Fibroblast of lung (primary cell): Measurements from ENCODE around the gene ZNF407. TPM values are rescaled to one million over a fixed set of nuclear protein-coding genes. Genes with fewer than 3 reads are reported as not detected.

Experiments used
- DNase-seq, 2 donors: peaks; one replicate each; pipeline versions ENCODE4 v3.0.0 to v3.0.0-alpha.2; 2010; ENCODE audit warnings: low read depth in 2 of 2
- H2AFZ ChIP-seq: 2 replicates; pipeline ENCODE4 v1.5.1; 2012; ENCODE audit warnings: low read length, control low read depth, inconsistent platforms
- H3K27ac ChIP-seq: 2 replicates; pipeline ENCODE4 v1.5.1; 2011; ENCODE audit warnings: low read length, control low read depth; ENCODE audit not compliant: insufficient read depth
- H3K27me3 ChIP-seq: 2 replicates; pipeline ENCODE4 v1.5.1; 2011; ENCODE audit warnings: mild to moderate bottlenecking, low read length; ENCODE audit not compliant: control insufficient read depth, insufficient read depth
- H3K36me3 ChIP-seq: 2 replicates; pipeline ENCODE4 v1.5.1; 2011; ENCODE audit warnings: low read length; ENCODE audit not compliant: control insufficient read depth, insufficient read depth
- H3K4me1 ChIP-seq: 2 replicates; pipeline ENCODE4 v1.5.1; 2011; ENCODE audit warnings: low read length; ENCODE audit not compliant: control insufficient read depth, insufficient read depth; ENCODE audit errors: extremely low read depth
- H3K4me2 ChIP-seq: 2 replicates; pipeline ENCODE4 v1.5.1; 2011; ENCODE audit warnings: low read length, control low read depth; ENCODE audit not compliant: insufficient read depth; ENCODE audit errors: extremely low read depth
- H3K4me3 ChIP-seq, 4 experiments: fragments of 200-600 bp in 1 of 4; sonication (generic) in 1 of 4; replicated peaks in 1 of 4; 2 replicates each; pipeline ENCODE4 v1.5.1; 2011 to 2016; ENCODE audit warnings: low read length in 4 of 4, low read depth in 3 of 4, mild to moderate bottlenecking in 3 of 4, control low read depth in 2 of 4, inconsistent platforms in 1 of 4, mixed read lengths in 1 of 4; ENCODE audit not compliant: insufficient read depth in 1 of 4; ENCODE audit errors: control extremely low read depth in 1 of 4
- H3K79me2 ChIP-seq: 2 replicates; pipeline ENCODE4 v1.5.1; 2012; ENCODE audit warnings: mild to moderate bottlenecking, low read length, inconsistent platforms; ENCODE audit not compliant: control insufficient read depth, insufficient read depth
- H3K9ac ChIP-seq: 2 replicates; pipeline ENCODE4 v1.5.1; 2011; ENCODE audit warnings: mild to moderate bottlenecking, low read length, control low read depth; ENCODE audit not compliant: insufficient read depth
- H3K9me3 ChIP-seq: 2 replicates; pipeline ENCODE4 v1.5.1; 2012; ENCODE audit warnings: low read depth, low read length; ENCODE audit not compliant: control insufficient read depth, insufficient read depth
- H4K20me1 ChIP-seq: 2 replicates; pipeline ENCODE4 v1.5.1; 2011; ENCODE audit warnings: low read length; ENCODE audit not compliant: control insufficient read depth, insufficient read depth; ENCODE audit errors: extremely low read depth
- EZH2 ChIP-seq: IDR thresholded peaks from 2 replicates; pipeline ENCODE4 v1.5.1; 2012; ENCODE audit warnings: low read length, control low read depth, mild to moderate bottlenecking; ENCODE audit errors: missing control alignments
- polyA plus RNA-seq, 2 donors: library from polyadenylated mRNA; depleted of rRNA in 1 of 2; stranded (reverse) in 1 of 2; unstranded in 1 of 2; fragments of >200 nt; gene quantifications; 2 replicates each; pipeline ENCODE4 v1.2.1, GENCODE V29; 2011 to 2012; ENCODE audit warnings: missing spikeins in 1 of 2
- total RNA-seq: library from RNA; depleted of rRNA; stranded (reverse); fragments of >200 nt; gene quantifications from 2 replicates; pipeline ENCODE4 v1.2.1, GENCODE V29; 2014
- TF ChIP-seq, protein P1 (sequence below), 2 donors: IDR thresholded peaks in 1 of 2; conservative IDR thresholded peaks in 1 of 2; 1 replicate in 1 of 2; 2 replicates in 1 of 2; pipeline ENCODE4 v1.5.1; 2011 to 2012; ENCODE audit warnings: low read length in 2 of 2, control low read depth in 1 of 2, inconsistent platforms in 1 of 2, low read depth in 1 of 2, mild to moderate bottlenecking in 1 of 2

Gene ZNF407
- total and polyA plus RNA-seq, 2 donors (not counting 1 experiment from before 2014, with no cell fraction given) = 5.1 to 12.6 TPM

- H3K4me1 ChIP-seq = peaks cover 7% of the 10 kb centered on the region
- H3K4me2 ChIP-seq = no peak overlapping the region
- H3K36me3 ChIP-seq = peaks cover 2% of the 10 kb centered on the region
- H4K20me1 ChIP-seq = no peaks in the 10 kb centered on the region
- no peaks in the 10 kb centered on the region for H3K9me3 ChIP-seq
- peak in 1 of 2 donors; percentile 33 for DNase-seq
- no peak overlapping the region for H2AFZ ChIP-seq
- H3K27me3 ChIP-seq = no peaks in the 10 kb centered on the region
- H3K9ac ChIP-seq = no peak overlapping the region
- TF ChIP-seq, protein P1, sequence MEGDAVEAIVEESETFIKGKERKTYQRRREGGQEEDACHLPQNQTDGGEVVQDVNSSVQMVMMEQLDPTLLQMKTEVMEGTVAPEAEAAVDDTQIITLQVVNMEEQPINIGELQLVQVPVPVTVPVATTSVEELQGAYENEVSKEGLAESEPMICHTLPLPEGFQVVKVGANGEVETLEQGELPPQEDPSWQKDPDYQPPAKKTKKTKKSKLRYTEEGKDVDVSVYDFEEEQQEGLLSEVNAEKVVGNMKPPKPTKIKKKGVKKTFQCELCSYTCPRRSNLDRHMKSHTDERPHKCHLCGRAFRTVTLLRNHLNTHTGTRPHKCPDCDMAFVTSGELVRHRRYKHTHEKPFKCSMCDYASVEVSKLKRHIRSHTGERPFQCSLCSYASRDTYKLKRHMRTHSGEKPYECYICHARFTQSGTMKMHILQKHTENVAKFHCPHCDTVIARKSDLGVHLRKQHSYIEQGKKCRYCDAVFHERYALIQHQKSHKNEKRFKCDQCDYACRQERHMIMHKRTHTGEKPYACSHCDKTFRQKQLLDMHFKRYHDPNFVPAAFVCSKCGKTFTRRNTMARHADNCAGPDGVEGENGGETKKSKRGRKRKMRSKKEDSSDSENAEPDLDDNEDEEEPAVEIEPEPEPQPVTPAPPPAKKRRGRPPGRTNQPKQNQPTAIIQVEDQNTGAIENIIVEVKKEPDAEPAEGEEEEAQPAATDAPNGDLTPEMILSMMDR (conservative IDR thresholded peaks at IDR 0.05 in 1 of 2, IDR thresholded peaks at IDR 0.05 in 1 of 2; ENCODE audit: low read depth in 1 of 2, low read length in 2 of 2) = no peak
- TF ChIP-seq EZH2 = no peak
- no peak overlapping the region for H3K27ac ChIP-seq
- H3K79me2 ChIP-seq = no peaks in the 10 kb centered on the region
- H3K4me3 ChIP-seq = no peak overlapping the region
These were observed 36.1 kb downstream of the ZNF407 start for GRCh38 chr18:74633652-74634352.

- H3K4me1 ChIP-seq = peaks cover 7% of the 10 kb centered on the region
- no peaks in the 10 kb centered on the region for H3K79me2 ChIP-seq
These were observed 37.7 kb downstream of the ZNF407 start for GRCh38 chr18:74635224-74635975.

GRCh38 chr18:74637070-74637469 is 39.4 kb downstream of the ZNF407 start:
- TF ChIP-seq, protein P1 (conservative IDR thresholded peaks at IDR 0.05 in 1 of 2, IDR thresholded peaks at IDR 0.05 in 1 of 2; ENCODE audit: low read depth in 1 of 2, low read length in 2 of 2) = no peak
- TF ChIP-seq EZH2 = no peak
- no peaks in the 10 kb centered on the region for H3K4me1 ChIP-seq
- no peak overlapping the region for H3K9ac ChIP-seq
- no peak overlapping the region for H3K4me2 ChIP-seq
- H3K36me3 ChIP-seq = peaks cover 2% of the 10 kb centered on the region
- no peaks in the 10 kb centered on the region for H3K27me3 ChIP-seq
- no peaks in the 10 kb centered on the region for H3K9me3 ChIP-seq
- H3K27ac ChIP-seq = no peak overlapping the region
- no peak overlapping the region for H2AFZ ChIP-seq
- DNase-seq = no peak
- H4K20me1 ChIP-seq = no peaks in the 10 kb centered on the region
- H3K79me2 ChIP-seq = no peaks in the 10 kb centered on the region
- H3K4me3 ChIP-seq = no peak overlapping the region

More at GRCh38 chr18:74635224-74635975, 37.7 kb downstream of the ZNF407 start:
- Histone ChIP-seq H4K20me1 (no peaks in the 10 kb centered on the region), H3K4me3 (no peak overlapping the region), H2AFZ (no peak overlapping the region), H3K36me3 (peaks cover 2% of the 10 kb centered on the region), H3K9me3 (no peaks in the 10 kb centered on the region), H3K27ac (no peak overlapping the region), H3K4me2 (no peak overlapping the region), H3K9ac (no peak overlapping the region), H3K27me3 (no peaks in the 10 kb centered on the region)
- TF ChIP-seq, protein P1 (conservative IDR thresholded peaks at IDR 0.05 in 1 of 2, IDR thresholded peaks at IDR 0.05 in 1 of 2; ENCODE audit: low read depth in 1 of 2, low read length in 2 of 2) = no peak
- no peak for TF ChIP-seq EZH2
- DNase-seq = no peak
